ENCODE results near the gene ZKSCAN4.

Gene ZKSCAN4

GRCh38 chr6:28280595-28281287, 28.7 kb upstream of the ZKSCAN4 start:
- no peak for DNase-seq (ENCODE audit: low read depth)

GRCh38 chr6:28277746-28278145, 25.7 kb upstream of the ZKSCAN4 start:
- DNase-seq (ENCODE audit: low read depth) = no peak
- H3K4me3 ChIP-seq (ENCODE audit: low read depth, low read length) = no peak overlapping the region
- TF ChIP-seq POLR2A (IDR thresholded peaks at IDR 0.05; ENCODE audit: extremely low read depth, insufficient read length) (no peak), MYC (IDR thresholded peaks at IDR 0.05; ENCODE audit: low read depth, low read length) (no peak), MAX (IDR thresholded peaks at IDR 0.05; ENCODE audit: low read depth, low read length) (no peak), CTCF (IDR thresholded peaks at IDR 0.05; ENCODE audit: low read depth, low read length) (no peak)

More at GRCh38 chr6:28280595-28281287, 28.7 kb upstream of the ZKSCAN4 start:
- peak overlapping the region; percentile 82 for H3K4me3 ChIP-seq (ENCODE audit: low read depth, low read length)
- TF ChIP-seq MYC (IDR thresholded peaks at IDR 0.05; ENCODE audit: low read depth, low read length) (no peak), MAX (IDR thresholded peaks at IDR 0.05; ENCODE audit: low read depth, low read length) (no peak), POLR2A (IDR thresholded peaks at IDR 0.05; ENCODE audit: extremely low read depth, insufficient read length) (no peak), CTCF (IDR thresholded peaks at IDR 0.05; ENCODE audit: low read depth, low read length) (no peak)

GRCh38 chr6:28274888-28275287, 22.8 kb upstream of the ZKSCAN4 start:
- H3K4me3 ChIP-seq (ENCODE audit: low read depth, low read length) = no peak overlapping the region
- DNase-seq (ENCODE audit: low read depth) = no peak
- no peak for TF ChIP-seq CTCF (IDR thresholded peaks at IDR 0.05; ENCODE audit: low read depth, low read length)

DNA sequence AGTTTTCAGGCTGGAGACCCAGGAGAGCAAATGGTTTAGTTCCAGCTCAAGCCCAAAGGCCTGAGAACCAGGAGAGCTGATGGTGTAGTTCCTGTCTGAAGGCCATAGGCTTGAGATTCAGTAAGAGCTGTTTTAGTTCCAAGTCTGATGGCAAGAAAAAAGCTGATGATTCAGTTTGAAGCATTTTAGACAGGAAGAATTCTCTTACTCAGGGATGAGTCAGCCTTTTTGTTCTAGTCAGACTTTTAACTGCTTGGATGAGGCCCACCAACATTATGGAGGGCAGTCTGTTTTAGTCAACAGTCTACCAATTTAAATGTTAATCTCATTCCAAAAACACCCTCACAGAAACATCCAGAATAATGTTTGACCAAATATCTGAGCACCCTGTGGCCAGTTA, 17.4 kb upstream of the ZKSCAN4 start:
- TF ChIP-seq CTCF (IDR thresholded peaks at IDR 0.05; ENCODE audit: low read depth, low read length) (no peak), MAX (IDR thresholded peaks at IDR 0.05; ENCODE audit: low read depth, low read length) (no peak), POLR2A (IDR thresholded peaks at IDR 0.05; ENCODE audit: extremely low read depth, insufficient read length) (no peak), MYC (IDR thresholded peaks at IDR 0.05; ENCODE audit: low read depth, low read length) (no peak)
- no peak overlapping the region for H3K4me3 ChIP-seq (ENCODE audit: low read depth, low read length)
- DNase-seq (ENCODE audit: low read depth) = peak; percentile 80

DNA sequence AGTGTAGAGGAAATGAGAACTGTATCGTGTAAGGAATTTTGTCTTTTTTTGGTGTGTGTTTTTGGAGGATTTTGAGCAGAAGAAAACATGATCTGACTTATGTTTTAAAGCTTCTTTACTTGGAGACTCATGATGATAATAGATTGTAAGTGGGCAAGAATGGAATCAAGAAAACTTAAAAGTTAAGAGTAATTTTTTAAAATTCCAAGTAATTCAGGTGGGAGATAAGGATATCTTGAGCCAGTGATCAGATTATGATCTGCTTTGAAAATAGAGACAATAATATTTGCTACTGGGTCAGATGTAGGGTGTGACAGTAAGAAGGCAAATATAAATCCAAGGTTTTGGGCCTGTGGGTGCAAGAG, 15.6 kb upstream of the ZKSCAN4 start:
- no peak for DNase-seq (ENCODE audit: low read depth)
- no peak for TF ChIP-seq MYC (IDR thresholded peaks at IDR 0.05; ENCODE audit: low read depth, low read length)
- peak overlapping the region; percentile 84 for H3K4me3 ChIP-seq (ENCODE audit: low read depth, low read length)

- H3K4me3 ChIP-seq (ENCODE audit: low read depth, low read length) = peak within 1 kb of the TSS; percentile 84
- TF ChIP-seq POLR2A (IDR thresholded peaks at IDR 0.05; ENCODE audit: extremely low read depth, insufficient read length) (peak; percentile 48), MYC (IDR thresholded peaks at IDR 0.05; ENCODE audit: low read depth, low read length) (peak; percentile 19; the same call in 1 of the 2 replicates), MAX (IDR thresholded peaks at IDR 0.05; ENCODE audit: low read depth, low read length) (peak; percentile 22; the same call in 1 of the 2 replicates), CTCF (IDR thresholded peaks at IDR 0.05; ENCODE audit: low read depth, low read length) (no peak)
- peak; percentile 91 for DNase-seq (ENCODE audit: low read depth)
These were observed 15.1 kb upstream of the ZKSCAN4 start, which contains the start of gene ZSCAN26 for GRCh38 chr6:28266962-28267694. ZSCAN26 (plus strand) TSS chr6:28267143; CDS start chr6:28271920, 4,777 bp downstream.

All from NB4 (cell line).